ENCODE results near the gene PRPSAP2.
"Not testable (repeated sequence)": the region's sequence is repeated elsewhere in the genome, so short reads cannot be mapped to it uniquely, and the experiment has no call there.

The PRPSAP2 gene

DNA sequence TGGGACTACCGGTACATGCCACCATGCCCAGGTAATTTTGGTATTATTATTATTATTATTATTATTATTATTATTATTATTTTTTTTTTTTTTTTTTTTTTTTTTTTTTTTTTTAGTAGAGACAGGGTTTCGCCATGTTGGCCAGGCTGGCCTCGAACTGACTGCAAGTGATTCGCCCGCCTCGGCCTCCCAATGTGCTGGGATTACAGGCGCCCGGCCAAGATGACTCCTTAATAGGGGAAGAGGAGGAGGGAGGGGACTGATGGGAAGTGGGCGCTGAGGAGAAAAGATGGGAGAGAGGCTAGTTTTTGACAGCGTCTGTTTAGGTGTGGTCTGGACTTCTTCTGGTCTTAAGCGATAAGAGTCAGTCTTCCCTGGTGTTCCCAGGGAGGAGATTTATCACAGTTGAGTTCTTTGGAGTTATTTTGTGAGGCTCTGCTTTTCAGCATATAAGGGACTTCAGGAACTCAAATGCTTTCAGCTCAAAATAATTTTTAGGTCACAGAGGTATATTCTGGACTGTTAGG is 59.6 kb downstream of the PRPSAP2 start:
- TF ChIP-seq, protein P1, sequence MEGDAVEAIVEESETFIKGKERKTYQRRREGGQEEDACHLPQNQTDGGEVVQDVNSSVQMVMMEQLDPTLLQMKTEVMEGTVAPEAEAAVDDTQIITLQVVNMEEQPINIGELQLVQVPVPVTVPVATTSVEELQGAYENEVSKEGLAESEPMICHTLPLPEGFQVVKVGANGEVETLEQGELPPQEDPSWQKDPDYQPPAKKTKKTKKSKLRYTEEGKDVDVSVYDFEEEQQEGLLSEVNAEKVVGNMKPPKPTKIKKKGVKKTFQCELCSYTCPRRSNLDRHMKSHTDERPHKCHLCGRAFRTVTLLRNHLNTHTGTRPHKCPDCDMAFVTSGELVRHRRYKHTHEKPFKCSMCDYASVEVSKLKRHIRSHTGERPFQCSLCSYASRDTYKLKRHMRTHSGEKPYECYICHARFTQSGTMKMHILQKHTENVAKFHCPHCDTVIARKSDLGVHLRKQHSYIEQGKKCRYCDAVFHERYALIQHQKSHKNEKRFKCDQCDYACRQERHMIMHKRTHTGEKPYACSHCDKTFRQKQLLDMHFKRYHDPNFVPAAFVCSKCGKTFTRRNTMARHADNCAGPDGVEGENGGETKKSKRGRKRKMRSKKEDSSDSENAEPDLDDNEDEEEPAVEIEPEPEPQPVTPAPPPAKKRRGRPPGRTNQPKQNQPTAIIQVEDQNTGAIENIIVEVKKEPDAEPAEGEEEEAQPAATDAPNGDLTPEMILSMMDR (conservative IDR thresholded peaks at IDR 0.05; ENCODE audit: low read depth, low read length): no peak
- H3K4me3 ChIP-seq (ENCODE audit: low read length): no peak overlapping the region
- no peak for DNase-seq (ENCODE audit: low read depth)

DNA sequence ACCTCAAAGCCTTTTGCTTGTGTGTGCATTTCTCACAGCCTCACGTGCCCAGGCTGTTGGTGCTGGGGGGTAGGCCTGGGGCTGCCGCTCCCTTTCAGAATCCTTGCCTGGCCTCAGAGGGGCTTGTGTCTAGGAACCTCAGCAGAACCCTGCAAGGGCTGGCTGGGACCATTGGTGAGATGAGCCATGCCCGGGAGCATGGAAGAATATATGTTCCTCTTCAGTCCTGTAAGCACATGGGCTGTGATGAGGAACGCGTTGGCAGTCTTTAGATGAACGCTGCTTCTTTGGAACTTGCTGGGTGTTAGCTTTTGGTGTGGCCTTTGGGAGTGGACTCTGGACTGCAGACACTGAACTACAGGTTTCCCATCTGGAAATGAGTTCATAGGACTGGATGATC is 62.0 kb downstream of the PRPSAP2 start:
- DNase-seq (ENCODE audit: low read depth): no peak
- TF ChIP-seq, protein P1 (conservative IDR thresholded peaks at IDR 0.05; ENCODE audit: low read depth, low read length): no peak
- no peak overlapping the region for H3K4me3 ChIP-seq (ENCODE audit: low read length)

DNA sequence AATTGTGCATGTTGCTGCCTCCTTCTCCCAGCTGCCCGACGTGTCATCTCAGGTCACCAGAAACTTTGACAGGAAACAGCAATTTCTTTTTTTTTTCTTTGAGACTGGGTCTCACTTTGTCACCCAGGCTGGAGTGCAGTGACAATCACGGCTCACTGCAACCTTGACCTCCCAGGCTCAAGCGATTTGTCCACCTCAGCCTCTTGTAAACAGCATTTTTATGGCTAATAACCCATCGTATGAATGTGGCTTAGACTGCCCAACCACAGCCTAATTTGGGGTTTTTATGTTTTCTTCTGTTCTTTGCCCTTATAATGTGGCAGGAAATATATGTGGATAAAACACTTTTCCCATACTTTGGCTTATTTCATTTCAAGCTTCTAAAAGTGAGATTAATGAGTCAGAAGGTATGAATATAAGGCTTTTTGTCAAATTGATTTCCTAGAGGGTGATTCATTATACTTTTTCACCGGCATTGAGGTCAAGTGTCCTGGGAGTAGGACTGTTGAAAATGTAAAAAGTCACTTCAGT is 63.0 kb downstream of the PRPSAP2 start:
- no peak overlapping the region for H3K4me3 ChIP-seq (ENCODE audit: low read length)
- TF ChIP-seq, protein P1 (conservative IDR thresholded peaks at IDR 0.05; ENCODE audit: low read depth, low read length): no peak
- peak; percentile 34 for DNase-seq (ENCODE audit: low read depth)

DNA sequence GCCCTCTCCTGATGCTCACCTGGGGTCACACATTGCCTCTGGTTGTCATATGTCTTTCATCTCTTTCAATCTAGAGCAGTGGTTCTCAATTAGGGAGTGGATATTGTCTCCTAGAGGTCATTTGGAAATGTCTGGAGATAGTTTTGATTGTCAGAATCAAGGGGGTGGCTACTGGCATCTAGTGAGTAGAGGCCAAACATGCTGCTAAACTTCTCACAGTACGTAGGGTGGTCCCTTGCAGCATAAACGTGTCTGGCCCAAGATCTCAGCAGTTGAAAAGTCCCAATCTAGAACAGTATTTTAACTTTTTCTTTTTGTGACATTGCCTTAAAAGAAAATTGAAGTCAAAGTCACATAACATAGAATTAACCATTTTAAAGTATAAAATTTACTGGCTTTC is 63.6 kb downstream of the PRPSAP2 start:
- no peak for DNase-seq (ENCODE audit: low read depth)
- TF ChIP-seq, protein P1 (conservative IDR thresholded peaks at IDR 0.05; ENCODE audit: low read depth, low read length): no peak
- H3K4me3 ChIP-seq (ENCODE audit: low read length): no peak overlapping the region

DNA sequence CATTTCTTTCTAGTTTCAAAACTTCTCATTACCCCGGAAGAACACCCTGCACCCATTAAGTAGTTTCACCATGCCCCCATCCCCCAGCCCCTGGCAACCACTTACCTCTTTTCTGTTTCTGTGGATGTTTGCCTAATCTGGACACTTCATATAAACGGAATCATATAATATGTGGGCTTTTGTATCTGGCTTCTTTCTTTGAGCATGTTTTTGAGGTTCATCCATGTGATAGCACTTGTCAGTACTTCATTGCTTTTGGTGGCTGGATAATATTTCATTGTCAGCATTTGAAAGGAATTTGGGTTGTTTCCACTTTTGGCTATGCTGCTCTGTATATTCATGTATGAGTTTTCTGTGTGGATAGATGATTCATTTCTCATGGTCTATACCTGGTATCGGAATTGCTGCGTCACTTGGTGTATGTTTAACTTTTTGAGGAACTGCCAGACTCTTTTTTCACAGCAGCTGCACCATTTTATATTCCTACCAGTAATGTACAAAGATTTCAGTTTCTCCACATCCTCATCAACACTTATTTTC is 64.1 kb downstream of the PRPSAP2 start:
- TF ChIP-seq, protein P1 (conservative IDR thresholded peaks at IDR 0.05; ENCODE audit: low read depth, low read length): no peak
- no peak for DNase-seq (ENCODE audit: low read depth)

DNA sequence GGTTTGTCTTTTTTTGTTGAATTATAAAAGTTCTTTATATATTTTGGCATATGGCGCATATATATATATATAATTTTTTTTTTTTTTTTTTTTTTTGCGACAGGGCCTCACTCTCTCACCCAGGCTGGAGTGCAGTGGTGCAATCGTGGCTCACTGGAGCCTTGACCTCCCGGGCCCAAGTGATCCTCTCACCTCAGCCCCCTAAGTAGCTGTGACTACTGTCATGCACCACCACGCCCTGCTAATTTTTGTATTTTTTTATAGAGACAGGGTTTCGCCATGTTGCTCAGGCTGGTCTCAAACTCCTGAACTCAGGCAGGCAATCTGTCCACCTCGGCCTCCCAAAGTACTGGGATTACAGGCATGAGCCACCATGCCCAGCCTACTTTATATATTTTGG is 64.7 kb downstream of the PRPSAP2 start:
- not testable (repeated sequence) for DNase-seq (ENCODE audit: low read depth); H3K4me3 ChIP-seq (ENCODE audit: low read length)

More for the DNA sequence above, 64.1 kb downstream of the PRPSAP2 start:
- no peak overlapping the region for H3K4me3 ChIP-seq (ENCODE audit: low read length)

DNA sequence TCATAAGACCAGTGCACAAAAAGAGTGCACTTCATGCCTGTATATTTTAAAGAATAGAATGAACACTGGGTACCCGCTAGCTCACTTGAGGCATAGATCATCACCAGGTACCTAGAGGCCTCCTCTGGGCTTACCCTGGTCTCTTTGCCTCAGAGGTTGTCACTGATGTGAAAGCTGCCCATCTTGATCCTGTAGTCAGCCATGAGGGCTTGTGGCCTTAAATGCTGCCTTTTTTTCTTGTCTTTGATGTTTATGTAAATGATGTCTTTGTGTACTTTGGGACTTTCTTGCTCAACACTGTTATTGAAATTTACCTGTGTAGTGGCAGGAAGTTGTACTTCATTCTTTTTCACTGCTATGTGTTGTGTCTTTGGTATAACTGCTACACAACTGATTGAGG is 67.3 kb downstream of the PRPSAP2 start:
- H3K4me3 ChIP-seq (ENCODE audit: low read length): no peak overlapping the region
- TF ChIP-seq, protein P1 (conservative IDR thresholded peaks at IDR 0.05; ENCODE audit: low read depth, low read length): no peak
- DNase-seq (ENCODE audit: low read depth): no peak

Measured in retinal pigment epithelial cell (primary cell).